Measurements from ENCODE around the gene TMEM221.

- TF ChIP-seq, protein P1, sequence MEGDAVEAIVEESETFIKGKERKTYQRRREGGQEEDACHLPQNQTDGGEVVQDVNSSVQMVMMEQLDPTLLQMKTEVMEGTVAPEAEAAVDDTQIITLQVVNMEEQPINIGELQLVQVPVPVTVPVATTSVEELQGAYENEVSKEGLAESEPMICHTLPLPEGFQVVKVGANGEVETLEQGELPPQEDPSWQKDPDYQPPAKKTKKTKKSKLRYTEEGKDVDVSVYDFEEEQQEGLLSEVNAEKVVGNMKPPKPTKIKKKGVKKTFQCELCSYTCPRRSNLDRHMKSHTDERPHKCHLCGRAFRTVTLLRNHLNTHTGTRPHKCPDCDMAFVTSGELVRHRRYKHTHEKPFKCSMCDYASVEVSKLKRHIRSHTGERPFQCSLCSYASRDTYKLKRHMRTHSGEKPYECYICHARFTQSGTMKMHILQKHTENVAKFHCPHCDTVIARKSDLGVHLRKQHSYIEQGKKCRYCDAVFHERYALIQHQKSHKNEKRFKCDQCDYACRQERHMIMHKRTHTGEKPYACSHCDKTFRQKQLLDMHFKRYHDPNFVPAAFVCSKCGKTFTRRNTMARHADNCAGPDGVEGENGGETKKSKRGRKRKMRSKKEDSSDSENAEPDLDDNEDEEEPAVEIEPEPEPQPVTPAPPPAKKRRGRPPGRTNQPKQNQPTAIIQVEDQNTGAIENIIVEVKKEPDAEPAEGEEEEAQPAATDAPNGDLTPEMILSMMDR (IDR thresholded peaks at IDR 0.05; ENCODE audit: borderline replicate concordance, extremely low read depth, low read length, poor library complexity, severe bottlenecking): no peak
- TF ChIP-seq EZH2 (IDR thresholded peaks at IDR 0.05; ENCODE audit: borderline replicate concordance, low read depth, low read length, severe bottlenecking): no peak
Observed at GRCh38 chr19:17418710-17419109, 29.8 kb downstream of the TMEM221 start.

Data from DND-41 (cell line).